ENCODE results near the gene DLGAP1.

Gene DLGAP1

DNA sequence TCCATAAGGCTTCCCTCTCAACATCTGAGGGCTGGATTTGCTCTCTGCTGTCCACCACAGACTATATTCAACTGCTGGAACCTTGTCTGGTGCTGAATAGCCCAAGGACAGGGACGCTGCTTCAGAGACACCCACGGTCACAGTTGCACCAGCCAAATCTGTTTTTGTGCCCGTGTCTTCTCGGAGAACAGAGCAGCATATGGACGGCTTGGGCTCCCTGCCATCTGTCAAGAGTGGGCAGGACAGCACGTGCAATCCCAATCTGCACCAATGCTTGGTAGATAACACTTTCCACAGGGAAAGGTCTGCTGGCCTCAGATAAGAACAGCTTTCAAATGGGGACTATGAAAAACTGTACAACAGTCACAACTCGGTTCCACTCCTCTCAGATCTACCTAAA, 539.0 kb downstream of the DLGAP1 start:
- CTCF ChIA-PET, result interaction anchor here (0.5 to 1.8 kb wide), 5 partner anchors 10 to 227 kb away, joined by 3 to 6 read pairs (median 5); no protein-coding TSS in a partner anchor
- Histone ChIP-seq H3K9me3 (ENCODE audit: control insufficient read depth, insufficient read depth, low read depth, low read length) (no peaks in the 10 kb centered on the region), H3K4me3 (ENCODE audit: low read depth, low read length) (no peak overlapping the region), H3K36me3 (ENCODE audit: control insufficient read depth in 2 of 2, insufficient read depth in 1 of 2, low read length in 2 of 2) (no peaks in the 10 kb centered on the region), H3K27ac (ENCODE audit: extremely low read depth, low read depth, low read length) (no peak overlapping the region), H3K4me1 (ENCODE audit: control insufficient read depth, insufficient read depth, low read length) (no peaks in the 10 kb centered on the region)
- TF ChIP-seq, protein P1, sequence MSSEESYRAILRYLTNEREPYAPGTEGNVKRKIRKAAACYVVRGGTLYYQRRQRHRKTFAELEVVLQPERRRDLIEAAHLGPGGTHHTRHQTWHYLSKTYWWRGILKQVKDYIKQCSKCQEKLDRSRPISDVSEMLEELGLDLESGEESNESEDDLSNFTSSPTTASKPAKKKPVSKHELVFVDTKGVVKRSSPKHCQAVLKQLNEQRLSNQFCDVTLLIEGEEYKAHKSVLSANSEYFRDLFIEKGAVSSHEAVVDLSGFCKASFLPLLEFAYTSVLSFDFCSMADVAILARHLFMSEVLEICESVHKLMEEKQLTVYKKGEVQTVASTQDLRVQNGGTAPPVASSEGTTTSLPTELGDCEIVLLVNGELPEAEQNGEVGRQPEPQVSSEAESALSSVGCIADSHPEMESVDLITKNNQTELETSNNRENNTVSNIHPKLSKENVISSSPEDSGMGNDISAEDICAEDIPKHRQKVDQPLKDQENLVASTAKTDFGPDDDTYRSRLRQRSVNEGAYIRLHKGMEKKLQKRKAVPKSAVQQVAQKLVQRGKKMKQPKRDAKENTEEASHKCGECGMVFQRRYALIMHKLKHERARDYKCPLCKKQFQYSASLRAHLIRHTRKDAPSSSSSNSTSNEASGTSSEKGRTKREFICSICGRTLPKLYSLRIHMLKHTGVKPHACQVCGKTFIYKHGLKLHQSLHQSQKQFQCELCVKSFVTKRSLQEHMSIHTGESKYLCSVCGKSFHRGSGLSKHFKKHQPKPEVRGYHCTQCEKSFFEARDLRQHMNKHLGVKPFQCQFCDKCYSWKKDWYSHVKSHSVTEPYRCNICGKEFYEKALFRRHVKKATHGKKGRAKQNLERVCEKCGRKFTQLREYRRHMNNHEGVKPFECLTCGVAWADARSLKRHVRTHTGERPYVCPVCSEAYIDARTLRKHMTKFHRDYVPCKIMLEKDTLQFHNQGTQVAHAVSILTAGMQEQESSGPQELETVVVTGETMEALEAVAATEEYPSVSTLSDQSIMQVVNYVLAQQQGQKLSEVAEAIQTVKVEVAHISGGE (tag by site-specific recombination; conservative IDR thresholded peaks at IDR 0.05; ENCODE audit: low read depth), result no peak
- TF ChIP-seq ZNF211 (tag by site-specific recombination; IDR thresholded peaks at IDR 0.05; ENCODE audit: low read depth) (no peak), GLI2 (tag by site-specific recombination; IDR thresholded peaks at IDR 0.05; ENCODE audit: borderline replicate concordance, low read depth) (no peak), ZNF146 (tag by site-specific recombination; IDR thresholded peaks at IDR 0.05) (no peak), ZFP3 (tag by site-specific recombination; IDR thresholded peaks at IDR 0.05; ENCODE audit: low read depth) (no peak), ZNF24 (tag by site-specific recombination; IDR thresholded peaks at IDR 0.05) (no peak), ZNF350 (tag by site-specific recombination; IDR thresholded peaks at IDR 0.05) (no peak), ZNF626 (tag by site-specific recombination; IDR thresholded peaks at IDR 0.05) (no peak), PRDM2 (tag by site-specific recombination; IDR thresholded peaks at IDR 0.05; ENCODE audit: borderline replicate concordance) (no peak), ZNF704 (tag by site-specific recombination; IDR thresholded peaks at IDR 0.05) (no peak), ZNF202 (tag by site-specific recombination; IDR thresholded peaks at IDR 0.05; ENCODE audit: borderline replicate concordance) (no peak), ZNF544 (tag by site-specific recombination; IDR thresholded peaks at IDR 0.05) (no peak), GLIS2 (tag by site-specific recombination; IDR thresholded peaks at IDR 0.05) (no peak), BCL11A (tag by site-specific recombination; IDR thresholded peaks at IDR 0.05; ENCODE audit: low read depth) (no peak), OSR2 (tag by site-specific recombination; IDR thresholded peaks at IDR 0.05) (no peak), ZNF266 (tag by site-specific recombination; IDR thresholded peaks at IDR 0.05; ENCODE audit: low read depth) (no peak)
- TF ChIP-seq, protein P2, sequence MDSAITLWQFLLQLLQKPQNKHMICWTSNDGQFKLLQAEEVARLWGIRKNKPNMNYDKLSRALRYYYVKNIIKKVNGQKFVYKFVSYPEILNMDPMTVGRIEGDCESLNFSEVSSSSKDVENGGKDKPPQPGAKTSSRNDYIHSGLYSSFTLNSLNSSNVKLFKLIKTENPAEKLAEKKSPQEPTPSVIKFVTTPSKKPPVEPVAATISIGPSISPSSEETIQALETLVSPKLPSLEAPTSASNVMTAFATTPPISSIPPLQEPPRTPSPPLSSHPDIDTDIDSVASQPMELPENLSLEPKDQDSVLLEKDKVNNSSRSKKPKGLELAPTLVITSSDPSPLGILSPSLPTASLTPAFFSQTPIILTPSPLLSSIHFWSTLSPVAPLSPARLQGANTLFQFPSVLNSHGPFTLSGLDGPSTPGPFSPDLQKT (IDR thresholded peaks at IDR 0.05; ENCODE audit: borderline replicate concordance, low read depth, low read length), result no peak
- TF ChIP-seq, protein P3, sequence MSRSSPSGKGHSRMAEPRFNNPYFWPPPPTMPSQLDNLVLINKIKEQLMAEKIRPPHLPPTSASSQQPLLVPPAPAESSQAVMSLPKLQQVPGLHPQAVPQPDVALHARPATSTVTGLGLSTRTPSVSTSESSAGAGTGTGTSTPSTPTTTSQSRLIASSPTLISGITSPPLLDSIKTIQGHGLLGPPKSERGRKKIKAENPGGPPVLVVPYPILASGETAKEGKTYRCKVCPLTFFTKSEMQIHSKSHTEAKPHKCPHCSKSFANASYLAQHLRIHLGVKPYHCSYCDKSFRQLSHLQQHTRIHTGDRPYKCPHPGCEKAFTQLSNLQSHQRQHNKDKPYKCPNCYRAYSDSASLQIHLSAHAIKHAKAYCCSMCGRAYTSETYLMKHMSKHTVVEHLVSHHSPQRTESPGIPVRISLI (tag by site-specific recombination; IDR thresholded peaks at IDR 0.05), result no peak
- TF ChIP-seq, protein P4, sequence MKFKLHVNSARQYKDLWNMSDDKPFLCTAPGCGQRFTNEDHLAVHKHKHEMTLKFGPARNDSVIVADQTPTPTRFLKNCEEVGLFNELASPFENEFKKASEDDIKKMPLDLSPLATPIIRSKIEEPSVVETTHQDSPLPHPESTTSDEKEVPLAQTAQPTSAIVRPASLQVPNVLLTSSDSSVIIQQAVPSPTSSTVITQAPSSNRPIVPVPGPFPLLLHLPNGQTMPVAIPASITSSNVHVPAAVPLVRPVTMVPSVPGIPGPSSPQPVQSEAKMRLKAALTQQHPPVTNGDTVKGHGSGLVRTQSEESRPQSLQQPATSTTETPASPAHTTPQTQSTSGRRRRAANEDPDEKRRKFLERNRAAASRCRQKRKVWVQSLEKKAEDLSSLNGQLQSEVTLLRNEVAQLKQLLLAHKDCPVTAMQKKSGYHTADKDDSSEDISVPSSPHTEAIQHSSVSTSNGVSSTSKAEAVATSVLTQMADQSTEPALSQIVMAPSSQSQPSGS (tag by site-specific recombination; IDR thresholded peaks at IDR 0.05; ENCODE audit: low read depth), result no peak
- POLR2A ChIA-PET, result no interaction called here
